Neural progenitor cell (in vitro differentiated cells): ENCODE data around the gene HTT-AS. TPM values are rescaled to one million over a fixed set of nuclear protein-coding genes. Genes with fewer than 3 reads are reported as not detected.

Experiments
- DNase-seq: peaks from one replicate; pipeline ENCODE4 v3.0.0-alpha.2; 2016; ENCODE audit warnings: low spot score
- H2AFZ ChIP-seq: fragments of 200-600 bp; sonication (generic); replicated peaks from 2 replicates; pipeline ENCODE4 v1.6.1; 2016; ENCODE audit warnings: antibody characterized with exemption
- H3F3A ChIP-seq: fragments of 200-600 bp; sonication (generic); 2 replicates; pipeline ENCODE4 v1.6.1; 2016; ENCODE audit warnings: antibody characterized with exemption, low read depth
- H3K27ac ChIP-seq: fragments of 200-600 bp; sonication (generic); 2 replicates; pipeline ENCODE4 v1.5.1; 2016; ENCODE audit warnings: mild to moderate bottlenecking
- H3K27me3 ChIP-seq: fragments of 200-600 bp; sonication (generic); 2 replicates; pipeline ENCODE4 v1.6.1; 2016; ENCODE audit warnings: mild to moderate bottlenecking, moderate library complexity
- H3K36me3 ChIP-seq: fragments of 200-600 bp; sonication (generic); 2 replicates; pipeline ENCODE4 v1.5.1; 2016
- H3K4me1 ChIP-seq: fragments of 200-600 bp; sonication (generic); 2 replicates; pipeline ENCODE4 v1.6.1; 2016; ENCODE audit warnings: mixed run types
- H3K4me2 ChIP-seq: fragments of 200-600 bp; sonication (generic); 2 replicates; pipeline ENCODE4 v1.6.1; 2016
- H3K4me3 ChIP-seq: fragments of 200-600 bp; sonication (generic); 2 replicates; pipeline ENCODE4 v1.5.1; 2016
- H3K79me2 ChIP-seq: fragments of 200-600 bp; sonication (generic); 2 replicates; pipeline ENCODE4 v1.6.1; 2016; ENCODE audit warnings: low read depth
- H3K9ac ChIP-seq: fragments of 200-600 bp; sonication (generic); 2 replicates; pipeline ENCODE4 v1.6.1; 2016
- H3K9me3 ChIP-seq: fragments of 200-600 bp; sonication (generic); 2 replicates; pipeline ENCODE4 v1.5.1; 2016; ENCODE audit warnings: low read depth
- H4K20me1 ChIP-seq: fragments of 200-600 bp; sonication (generic); 2 replicates; pipeline ENCODE4 v1.6.1; 2016; ENCODE audit warnings: low read depth
- H3K27ac Mint-ChIP-seq: 3 replicates; pipeline ENCODE4 v1.8.0; 2021; ENCODE audit warnings: mixed read lengths
- H3K27me3 Mint-ChIP-seq: 2 replicates; pipeline ENCODE4 v1.8.0; 2022; ENCODE audit warnings: low read depth, mild to moderate bottlenecking, inconsistent platforms, moderate library complexity, mixed read lengths; ENCODE audit not compliant: insufficient read depth
- H3K36me3 Mint-ChIP-seq: 3 replicates; pipeline ENCODE4 v1.8.0; 2021; ENCODE audit warnings: mixed read lengths
- H3K4me1 Mint-ChIP-seq: 3 replicates; pipeline ENCODE4 v1.8.0; 2021; ENCODE audit warnings: mixed read lengths
- H3K4me3 Mint-ChIP-seq: 3 replicates; pipeline ENCODE4 v1.8.0; 2021; ENCODE audit warnings: mild to moderate bottlenecking, moderate library complexity, mixed read lengths
- H3K9me3 Mint-ChIP-seq: 3 replicates; pipeline ENCODE4 v1.8.0; 2020; ENCODE audit warnings: mixed read lengths
- CTCF ChIP-seq: fragments of 200-600 bp; sonication (generic); IDR thresholded peaks from 2 replicates; pipeline ENCODE4 v1.5.1; 2017; ENCODE audit warnings: antibody characterized with exemption, mild to moderate bottlenecking
- EZH2 ChIP-seq: fragments of 200-600 bp; sonication (generic); IDR thresholded peaks from 2 replicates; pipeline ENCODE4 v1.6.1; 2017; ENCODE audit warnings: antibody characterized with exemption, mild to moderate bottlenecking, moderate library complexity
- EZH2phosphoT487 ChIP-seq: fragments of 200-600 bp; sonication (generic); IDR thresholded peaks from 2 replicates; pipeline ENCODE4 v1.6.1; 2017; ENCODE audit warnings: antibody characterized with exemption
- total RNA-seq: library from RNA; depleted of rRNA; stranded (reverse); fragments of >200 nt; gene quantifications from 2 replicates; pipeline ENCODE4 v1.2.3, GENCODE V29; 2015; ENCODE audit warnings: low replicate concordance

The HTT-AS gene
- total RNA-seq, 1 donor from 2014 or later: not detected

- Histone ChIP-seq H3K27ac (no peak overlapping the region), H3K79me2 (no peaks in the 10 kb centered on the region), H3K27me3 (no peaks in the 10 kb centered on the region), H3K9me3 (no peaks in the 10 kb centered on the region), H3K9ac (no peak overlapping the region), H3K4me2 (no peak overlapping the region), H3K4me1 (no peaks in the 10 kb centered on the region), H3K36me3 (no peaks in the 10 kb centered on the region), H3K4me3 (no peak overlapping the region), H2AFZ (no peak overlapping the region), H3F3A (peaks cover 3% of the 10 kb centered on the region), H4K20me1 (no peaks in the 10 kb centered on the region)
- TF ChIP-seq EZH2: no peak
- TF ChIP-seq EZH2phosphoT487: no peak
- TF ChIP-seq CTCF: no peak
- Mint-ChIP-seq H3K9me3 (no peaks in the 10 kb centered on the region), H3K4me1 (no peaks in the 10 kb centered on the region), H3K27ac (no peak overlapping the region), H3K27me3 (no peaks in the 10 kb centered on the region), H3K36me3 (peaks cover 35% of the 10 kb centered on the region), H3K4me3 (no peak overlapping the region)
- DNase-seq: no peak
Measured at GRCh38 chr4:3118312-3118711, 44.0 kb upstream of the HTT-AS start.

GRCh38 chr4:3116955-3117354, 42.6 kb upstream of the HTT-AS start:
- no peaks in the 10 kb centered on the region for H3K36me3 ChIP-seq
- no peak for DNase-seq
- H3K4me3 ChIP-seq: no peak overlapping the region
- Mint-ChIP-seq H3K27me3 (no peaks in the 10 kb centered on the region), H3K4me3 (no peak overlapping the region), H3K36me3 (peaks cover 38% of the 10 kb centered on the region), H3K27ac (no peak overlapping the region), H3K4me1 (no peaks in the 10 kb centered on the region), H3K9me3 (no peaks in the 10 kb centered on the region)
- no peaks in the 10 kb centered on the region for H3K9me3 ChIP-seq
- no peaks in the 10 kb centered on the region for H3F3A ChIP-seq
- H3K9ac ChIP-seq: no peak overlapping the region
- H3K4me1 ChIP-seq: no peaks in the 10 kb centered on the region
- H3K79me2 ChIP-seq: no peaks in the 10 kb centered on the region
- no peak overlapping the region for H2AFZ ChIP-seq
- no peaks in the 10 kb centered on the region for H3K27me3 ChIP-seq
- no peak for TF ChIP-seq EZH2
- no peak for TF ChIP-seq EZH2phosphoT487
- TF ChIP-seq CTCF: no peak
- no peak overlapping the region for H3K4me2 ChIP-seq
- H4K20me1 ChIP-seq: no peaks in the 10 kb centered on the region
- H3K27ac ChIP-seq: no peak overlapping the region

- H3K27ac ChIP-seq: no peak overlapping the region
- H3K9me3 ChIP-seq: no peaks in the 10 kb centered on the region
- no peak for DNase-seq
- H3K27me3 ChIP-seq: no peaks in the 10 kb centered on the region
- no peak for TF ChIP-seq CTCF
- TF ChIP-seq EZH2phosphoT487: no peak
- no peak for TF ChIP-seq EZH2
- no peaks in the 10 kb centered on the region for H3F3A ChIP-seq
- no peaks in the 10 kb centered on the region for H4K20me1 ChIP-seq
- no peaks in the 10 kb centered on the region for H3K36me3 ChIP-seq
- H3K4me3 ChIP-seq: no peak overlapping the region
- H3K4me1 ChIP-seq: no peaks in the 10 kb centered on the region
- H3K27me3 Mint-ChIP-seq: peaks cover 2% of the 10 kb centered on the region
- H3K36me3 Mint-ChIP-seq: peaks cover 41% of the 10 kb centered on the region
- no peaks in the 10 kb centered on the region for H3K79me2 ChIP-seq
- no peak overlapping the region for H3K9ac ChIP-seq
- H2AFZ ChIP-seq: no peak overlapping the region
- H3K9me3 Mint-ChIP-seq: no peaks in the 10 kb centered on the region
- no peak overlapping the region for H3K4me3 Mint-ChIP-seq
- H3K27ac Mint-ChIP-seq: no peak overlapping the region
- H3K4me2 ChIP-seq: no peak overlapping the region
- no peaks in the 10 kb centered on the region for H3K4me1 Mint-ChIP-seq
Measured at GRCh38 chr4:3115637-3116270, 41.4 kb upstream of the HTT-AS start.
